ENCODE data around the gene APOA4. TPM values are rescaled to one million over a fixed set of nuclear protein-coding genes. Genes with fewer than 3 reads are reported as not detected.
A peak's percentile ranks its signal among the peaks of the same experiment; 100 is the strongest.

APOA4 gene
- total and polyA plus RNA-seq, 2 of the 13 experiments (the other 11 are each of a cell fraction or from before 2014, with no cell fraction given) = 3.8 to 7.2 TPM

DNA sequence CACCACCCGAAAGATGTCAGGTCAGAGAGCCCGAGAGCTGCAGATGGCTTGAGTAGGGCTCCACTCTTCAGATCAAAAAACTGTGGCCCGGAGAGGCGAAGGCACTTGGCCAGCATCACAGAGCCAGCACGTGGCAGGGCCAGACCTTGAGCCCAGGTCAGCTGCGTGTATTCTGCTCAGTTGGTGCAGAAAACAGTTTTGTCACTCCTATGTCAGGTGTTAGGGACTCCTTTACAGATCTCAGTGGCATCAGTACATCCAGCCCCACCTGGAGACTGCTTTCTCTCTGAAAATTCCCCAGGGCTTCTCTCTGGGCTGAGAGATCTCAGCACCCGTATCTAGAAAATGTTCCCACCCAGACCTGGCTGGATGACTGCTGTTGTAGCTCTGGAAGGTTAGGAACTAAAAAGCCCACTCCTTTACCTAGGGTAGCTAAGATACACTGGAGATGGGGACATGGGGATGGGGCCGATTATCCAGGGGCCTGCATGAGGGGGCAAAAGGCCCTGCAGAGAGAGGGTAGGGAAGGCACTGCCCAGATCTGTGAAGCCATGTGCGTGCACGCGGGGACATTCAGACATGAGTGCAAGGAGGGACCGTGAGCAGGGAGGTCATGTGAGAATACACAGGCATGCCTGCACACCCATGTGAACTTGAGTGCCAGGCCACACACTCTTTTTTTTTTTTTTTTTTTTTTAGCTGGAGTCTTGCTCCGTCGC, 10.9 kb upstream of the APOA4 start (continued):
- TF ChIP-seq, protein P1, sequence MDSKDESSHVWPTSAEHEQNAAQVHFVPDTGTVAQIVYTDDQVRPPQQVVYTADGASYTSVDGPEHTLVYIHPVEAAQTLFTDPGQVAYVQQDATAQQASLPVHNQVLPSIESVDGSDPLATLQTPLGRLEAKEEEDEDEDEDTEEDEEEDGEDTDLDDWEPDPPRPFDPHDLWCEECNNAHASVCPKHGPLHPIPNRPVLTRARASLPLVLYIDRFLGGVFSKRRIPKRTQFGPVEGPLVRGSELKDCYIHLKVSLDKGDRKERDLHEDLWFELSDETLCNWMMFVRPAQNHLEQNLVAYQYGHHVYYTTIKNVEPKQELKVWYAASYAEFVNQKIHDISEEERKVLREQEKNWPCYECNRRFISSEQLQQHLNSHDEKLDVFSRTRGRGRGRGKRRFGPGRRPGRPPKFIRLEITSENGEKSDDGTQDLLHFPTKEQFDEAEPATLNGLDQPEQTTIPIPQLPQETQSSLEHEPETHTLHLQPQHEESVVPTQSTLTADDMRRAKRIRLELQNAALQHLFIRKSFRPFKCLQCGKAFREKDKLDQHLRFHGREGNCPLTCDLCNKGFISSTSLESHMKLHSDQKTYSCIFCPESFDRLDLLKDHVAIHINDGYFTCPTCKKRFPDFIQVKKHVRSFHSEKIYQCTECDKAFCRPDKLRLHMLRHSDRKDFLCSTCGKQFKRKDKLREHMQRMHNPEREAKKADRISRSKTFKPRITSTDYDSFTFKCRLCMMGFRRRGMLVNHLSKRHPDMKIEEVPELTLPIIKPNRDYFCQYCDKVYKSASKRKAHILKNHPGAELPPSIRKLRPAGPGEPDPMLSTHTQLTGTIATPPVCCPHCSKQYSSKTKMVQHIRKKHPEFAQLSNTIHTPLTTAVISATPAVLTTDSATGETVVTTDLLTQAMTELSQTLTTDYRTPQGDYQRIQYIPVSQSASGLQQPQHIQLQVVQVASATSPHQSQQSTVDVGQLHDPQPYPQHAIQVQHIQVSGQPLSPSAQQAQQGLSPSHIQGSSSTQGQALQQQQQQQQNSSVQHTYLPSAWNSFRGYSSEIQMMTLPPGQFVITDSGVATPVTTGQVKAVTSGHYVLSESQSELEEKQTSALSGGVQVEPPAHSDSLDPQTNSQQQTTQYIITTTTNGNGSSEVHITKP (CRISPR knock-in tag; IDR thresholded peaks at IDR 0.05; ENCODE audit: low read depth) = no peak; the same call in 1 of the 2 replicates
- TF ChIP-seq, protein P2, sequence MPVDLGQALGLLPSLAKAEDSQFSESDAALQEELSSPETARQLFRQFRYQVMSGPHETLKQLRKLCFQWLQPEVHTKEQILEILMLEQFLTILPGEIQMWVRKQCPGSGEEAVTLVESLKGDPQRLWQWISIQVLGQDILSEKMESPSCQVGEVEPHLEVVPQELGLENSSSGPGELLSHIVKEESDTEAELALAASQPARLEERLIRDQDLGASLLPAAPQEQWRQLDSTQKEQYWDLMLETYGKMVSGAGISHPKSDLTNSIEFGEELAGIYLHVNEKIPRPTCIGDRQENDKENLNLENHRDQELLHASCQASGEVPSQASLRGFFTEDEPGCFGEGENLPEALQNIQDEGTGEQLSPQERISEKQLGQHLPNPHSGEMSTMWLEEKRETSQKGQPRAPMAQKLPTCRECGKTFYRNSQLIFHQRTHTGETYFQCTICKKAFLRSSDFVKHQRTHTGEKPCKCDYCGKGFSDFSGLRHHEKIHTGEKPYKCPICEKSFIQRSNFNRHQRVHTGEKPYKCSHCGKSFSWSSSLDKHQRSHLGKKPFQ (CRISPR knock-in tag; IDR thresholded peaks at IDR 0.05; ENCODE audit: insufficient replicate concordance) = no peak
- TF ChIP-seq, protein P3, sequence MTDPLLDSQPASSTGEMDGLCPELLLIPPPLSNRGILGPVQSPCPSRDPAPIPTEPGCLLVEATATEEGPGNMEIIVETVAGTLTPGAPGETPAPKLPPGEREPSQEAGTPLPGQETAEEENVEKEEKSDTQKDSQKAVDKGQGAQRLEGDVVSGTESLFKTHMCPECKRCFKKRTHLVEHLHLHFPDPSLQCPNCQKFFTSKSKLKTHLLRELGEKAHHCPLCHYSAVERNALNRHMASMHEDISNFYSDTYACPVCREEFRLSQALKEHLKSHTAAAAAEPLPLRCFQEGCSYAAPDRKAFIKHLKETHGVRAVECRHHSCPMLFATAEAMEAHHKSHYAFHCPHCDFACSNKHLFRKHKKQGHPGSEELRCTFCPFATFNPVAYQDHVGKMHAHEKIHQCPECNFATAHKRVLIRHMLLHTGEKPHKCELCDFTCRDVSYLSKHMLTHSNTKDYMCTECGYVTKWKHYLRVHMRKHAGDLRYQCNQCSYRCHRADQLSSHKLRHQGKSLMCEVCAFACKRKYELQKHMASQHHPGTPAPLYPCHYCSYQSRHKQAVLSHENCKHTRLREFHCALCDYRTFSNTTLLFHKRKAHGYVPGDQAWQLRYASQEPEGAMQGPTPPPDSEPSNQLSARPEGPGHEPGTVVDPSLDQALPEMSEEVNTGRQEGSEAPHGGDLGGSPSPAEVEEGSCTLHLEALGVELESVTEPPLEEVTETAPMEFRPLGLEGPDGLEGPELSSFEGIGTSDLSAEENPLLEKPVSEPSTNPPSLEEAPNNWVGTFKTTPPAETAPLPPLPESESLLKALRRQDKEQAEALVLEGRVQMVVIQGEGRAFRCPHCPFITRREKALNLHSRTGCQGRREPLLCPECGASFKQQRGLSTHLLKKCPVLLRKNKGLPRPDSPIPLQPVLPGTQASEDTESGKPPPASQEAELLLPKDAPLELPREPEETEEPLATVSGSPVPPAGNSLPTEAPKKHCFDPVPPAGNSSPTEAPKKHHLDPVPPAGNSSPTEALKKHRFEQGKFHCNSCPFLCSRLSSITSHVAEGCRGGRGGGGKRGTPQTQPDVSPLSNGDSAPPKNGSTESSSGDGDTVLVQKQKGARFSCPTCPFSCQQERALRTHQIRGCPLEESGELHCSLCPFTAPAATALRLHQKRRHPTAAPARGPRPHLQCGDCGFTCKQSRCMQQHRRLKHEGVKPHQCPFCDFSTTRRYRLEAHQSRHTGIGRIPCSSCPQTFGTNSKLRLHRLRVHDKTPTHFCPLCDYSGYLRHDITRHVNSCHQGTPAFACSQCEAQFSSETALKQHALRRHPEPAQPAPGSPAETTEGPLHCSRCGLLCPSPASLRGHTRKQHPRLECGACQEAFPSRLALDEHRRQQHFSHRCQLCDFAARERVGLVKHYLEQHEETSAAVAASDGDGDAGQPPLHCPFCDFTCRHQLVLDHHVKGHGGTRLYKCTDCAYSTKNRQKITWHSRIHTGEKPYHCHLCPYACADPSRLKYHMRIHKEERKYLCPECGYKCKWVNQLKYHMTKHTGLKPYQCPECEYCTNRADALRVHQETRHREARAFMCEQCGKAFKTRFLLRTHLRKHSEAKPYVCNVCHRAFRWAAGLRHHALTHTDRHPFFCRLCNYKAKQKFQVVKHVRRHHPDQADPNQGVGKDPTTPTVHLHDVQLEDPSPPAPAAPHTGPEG (CRISPR knock-in tag; IDR thresholded peaks at IDR 0.05) = peak; percentile 44; the same call in 1 of the 2 replicates
- no peak for TF ChIP-seq SUZ12 (IDR thresholded peaks at IDR 0.05; ENCODE audit: low read depth, low read length)
- TF ChIP-seq, protein P4, sequence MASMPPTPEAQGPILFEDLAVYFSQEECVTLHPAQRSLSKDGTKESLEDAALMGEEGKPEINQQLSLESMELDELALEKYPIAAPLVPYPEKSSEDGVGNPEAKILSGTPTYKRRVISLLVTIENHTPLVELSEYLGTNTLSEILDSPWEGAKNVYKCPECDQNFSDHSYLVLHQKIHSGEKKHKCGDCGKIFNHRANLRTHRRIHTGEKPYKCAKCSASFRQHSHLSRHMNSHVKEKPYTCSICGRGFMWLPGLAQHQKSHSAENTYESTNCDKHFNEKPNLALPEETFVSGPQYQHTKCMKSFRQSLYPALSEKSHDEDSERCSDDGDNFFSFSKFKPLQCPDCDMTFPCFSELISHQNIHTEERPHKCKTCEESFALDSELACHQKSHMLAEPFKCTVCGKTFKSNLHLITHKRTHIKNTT (CRISPR knock-in tag; IDR thresholded peaks at IDR 0.05) = no peak
- no peak for TF ChIP-seq ZFP37 (CRISPR knock-in tag; IDR thresholded peaks at IDR 0.05; ENCODE audit: borderline replicate concordance)
- TF ChIP-seq, protein P5, sequence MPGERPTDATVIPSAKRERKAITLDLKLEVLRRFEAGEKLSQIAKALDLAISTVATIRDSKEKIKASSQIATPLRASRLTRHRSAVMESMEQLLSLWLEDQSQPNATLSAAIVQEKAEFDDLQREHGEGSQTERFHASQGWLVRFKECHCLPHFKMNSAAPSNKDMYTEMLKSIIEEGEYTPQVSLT (CRISPR knock-in tag; IDR thresholded peaks at IDR 0.05; ENCODE audit: borderline replicate concordance, low read depth) = no peak
- TF ChIP-seq, protein P6, sequence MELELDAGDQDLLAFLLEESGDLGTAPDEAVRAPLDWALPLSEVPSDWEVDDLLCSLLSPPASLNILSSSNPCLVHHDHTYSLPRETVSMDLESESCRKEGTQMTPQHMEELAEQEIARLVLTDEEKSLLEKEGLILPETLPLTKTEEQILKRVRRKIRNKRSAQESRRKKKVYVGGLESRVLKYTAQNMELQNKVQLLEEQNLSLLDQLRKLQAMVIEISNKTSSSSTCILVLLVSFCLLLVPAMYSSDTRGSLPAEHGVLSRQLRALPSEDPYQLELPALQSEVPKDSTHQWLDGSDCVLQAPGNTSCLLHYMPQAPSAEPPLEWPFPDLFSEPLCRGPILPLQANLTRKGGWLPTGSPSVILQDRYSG (CRISPR knock-in tag; IDR thresholded peaks at IDR 0.05) = no peak
- peak; percentile 89; the same call in 1 of the 2 replicates for TF ChIP-seq NFKB2 (CRISPR knock-in tag; IDR thresholded peaks at IDR 0.05; ENCODE audit: borderline replicate concordance)
- no peak for TF ChIP-seq RAD51 (IDR thresholded peaks at IDR 0.05; ENCODE audit: borderline replicate concordance)
- TF ChIP-seq MAFK (conservative IDR thresholded peaks at IDR 0.05 in 1 of 2, IDR thresholded peaks at IDR 0.05 in 1 of 2; ENCODE audit: low read length in 2 of 2) = no peak
- no peak for TF ChIP-seq ZNF335 (CRISPR knock-in tag; IDR thresholded peaks at IDR 0.05)
- 0 out of 2 replicates have a peak, but pooled peaks have one; percentile 88 for TF ChIP-seq ZNF430 (CRISPR knock-in tag; IDR thresholded peaks at IDR 0.05)
- 0 out of 2 replicates have a peak, but pooled peaks have one; percentile 69 for TF ChIP-seq ZSCAN9 (CRISPR knock-in tag; IDR thresholded peaks at IDR 0.05; ENCODE audit: borderline replicate concordance)

Data from HepG2 (cell line).